ENCODE measurements around the gene CLEC1B.
"Not testable (repeated sequence)": the region's sequence is repeated elsewhere in the genome, so short reads cannot be mapped to it uniquely, and the experiment has no call there.

Gene CLEC1B

DNA sequence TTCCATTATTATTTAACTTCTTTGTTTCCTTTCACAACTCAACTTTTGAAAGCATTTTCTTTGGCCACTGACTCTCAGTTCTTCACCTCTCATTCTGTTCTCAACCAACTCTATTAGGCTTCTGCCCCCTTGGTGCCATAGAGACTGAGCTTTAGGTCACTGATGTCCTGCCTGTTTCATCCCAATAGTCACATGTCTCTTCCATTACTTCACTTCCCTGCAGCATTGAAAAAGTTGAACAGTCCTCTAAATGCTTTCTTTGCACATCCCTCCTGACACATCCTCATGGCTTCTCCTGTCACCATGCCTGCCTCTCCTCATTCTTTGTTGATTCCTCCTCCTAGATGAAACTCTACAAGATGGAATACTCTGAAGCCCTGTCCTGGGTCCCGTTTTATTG lies 25.0 kb downstream of the CLEC1B start:
- DNase-seq, result no peak

DNA sequence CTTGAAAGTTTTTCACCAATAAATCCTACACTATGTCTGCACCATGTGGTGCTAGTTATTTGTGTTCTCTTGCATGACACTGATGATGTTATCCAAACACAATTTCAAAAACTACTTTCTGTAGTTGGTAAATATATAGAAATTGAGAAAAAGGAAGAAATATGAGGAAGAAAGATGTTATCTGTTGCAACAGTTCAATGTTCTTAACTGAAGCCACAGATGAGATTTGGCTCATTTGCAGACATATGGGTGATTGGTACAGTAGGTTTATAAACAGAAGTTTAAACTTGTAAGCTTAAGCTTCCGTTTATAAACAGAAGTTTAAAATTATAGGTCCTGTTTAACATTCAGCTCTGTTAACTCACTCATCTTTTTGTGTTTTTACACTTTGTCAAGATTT lies 27.7 kb downstream of the CLEC1B start, which contains the start of gene CLEC12A:
Gene CLEC12A (plus strand): TSS at position 229 of the 400 bp plus-strand sequence. CDS start 188 bp downstream, outside the sequence.
- DNase-seq, result no peak

DNA sequence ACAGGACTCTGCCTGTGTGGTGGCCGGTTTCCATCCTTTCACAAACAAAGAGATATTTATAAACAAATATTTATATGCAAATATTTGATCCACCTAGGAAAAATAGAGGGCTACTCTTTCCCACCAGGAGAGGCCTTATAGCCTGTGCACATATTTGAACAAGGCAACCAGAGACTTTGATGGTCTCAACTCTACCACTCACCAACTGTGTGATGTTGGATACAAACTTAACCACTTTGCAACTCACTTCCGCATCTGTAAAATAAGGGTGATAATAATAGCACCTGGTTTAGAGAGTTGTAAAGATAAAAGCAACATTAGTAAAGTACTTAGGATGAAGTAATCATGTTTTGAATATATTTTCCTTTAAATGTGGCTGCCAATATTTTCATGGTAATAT lies 29.2 kb downstream of the CLEC1B start:
- no peak for DNase-seq

DNA sequence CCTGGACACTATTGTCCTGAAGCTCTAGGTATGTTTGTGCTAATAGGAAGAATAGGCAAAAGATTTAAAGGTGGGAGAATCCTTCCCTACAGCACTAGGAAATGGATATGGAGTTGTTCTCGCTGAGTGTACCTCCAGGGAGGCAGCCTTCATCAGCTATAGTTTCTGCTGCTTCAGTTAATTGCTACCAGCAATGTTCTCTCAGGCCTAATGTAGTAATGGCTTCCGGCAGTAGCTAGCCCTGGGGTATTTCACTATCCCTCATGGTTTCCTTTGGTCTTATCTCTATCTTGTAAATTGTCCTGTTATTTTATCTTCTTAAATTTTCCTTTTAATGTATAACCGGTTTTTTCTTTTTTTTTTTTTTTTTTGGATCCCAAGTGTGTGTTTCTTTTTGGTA lies 37.0 kb downstream of the CLEC1B start:
- no peak for DNase-seq

DNA sequence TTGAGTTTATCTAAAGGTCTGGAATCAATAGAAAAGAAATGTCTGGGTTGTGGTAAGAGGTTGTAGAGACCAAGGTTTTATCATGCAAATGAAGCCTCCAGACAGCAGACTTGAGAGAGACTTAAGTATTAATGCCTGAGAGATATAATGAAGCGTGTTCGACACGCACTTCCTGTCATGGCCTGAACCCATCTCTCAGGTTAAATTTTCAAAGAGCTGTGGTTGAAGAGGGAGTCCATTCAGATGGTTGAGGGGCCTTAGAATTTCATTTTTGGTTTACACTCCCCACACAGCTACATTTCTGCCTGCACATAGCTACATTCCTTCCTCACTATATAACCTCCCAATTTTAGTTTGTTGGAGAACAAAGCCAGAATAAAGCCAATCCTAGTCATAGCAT lies 37.8 kb downstream of the CLEC1B start:
- DNase-seq, result no peak

DNA sequence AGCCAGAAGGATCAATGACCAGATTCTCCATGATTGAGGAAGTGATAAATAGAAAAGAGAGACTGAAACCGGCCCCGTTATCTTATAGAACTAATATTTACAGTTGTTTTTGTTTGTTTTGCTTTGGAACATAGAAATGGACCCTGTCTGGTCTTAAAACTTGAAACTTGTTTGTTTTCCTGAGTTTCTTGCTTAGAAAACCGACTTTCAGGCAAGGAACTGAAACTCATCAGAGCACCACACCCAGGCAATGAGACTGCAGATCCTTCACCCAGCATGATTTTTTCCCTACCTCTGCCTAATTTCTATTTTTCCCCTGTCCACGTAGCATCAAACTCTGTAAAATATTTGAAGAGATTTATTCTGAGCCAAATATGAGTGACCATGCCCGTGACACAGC lies 38.3 kb downstream of the CLEC1B start:
- DNase-seq, result no peak

DNA sequence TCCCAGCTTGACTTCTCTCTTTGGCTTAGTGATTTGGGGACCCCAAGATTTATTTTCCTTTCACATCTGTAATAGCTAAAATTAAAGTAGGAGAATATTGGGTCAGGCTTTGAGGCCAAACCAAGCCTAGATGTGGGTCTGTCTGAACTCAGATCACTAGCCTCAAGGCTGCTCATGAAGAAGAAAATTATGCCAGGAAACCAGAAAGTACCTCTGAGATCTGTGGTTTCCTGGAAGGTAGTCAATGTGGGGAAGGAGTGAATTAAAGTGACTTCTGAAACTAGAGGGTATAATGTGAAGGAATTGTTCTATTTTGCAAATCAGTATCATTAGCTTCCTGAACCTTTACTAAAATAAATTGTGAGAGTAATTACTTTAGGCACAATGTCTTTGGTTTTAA lies 41.1 kb downstream of the CLEC1B start:
- DNase-seq, result no peak

DNA sequence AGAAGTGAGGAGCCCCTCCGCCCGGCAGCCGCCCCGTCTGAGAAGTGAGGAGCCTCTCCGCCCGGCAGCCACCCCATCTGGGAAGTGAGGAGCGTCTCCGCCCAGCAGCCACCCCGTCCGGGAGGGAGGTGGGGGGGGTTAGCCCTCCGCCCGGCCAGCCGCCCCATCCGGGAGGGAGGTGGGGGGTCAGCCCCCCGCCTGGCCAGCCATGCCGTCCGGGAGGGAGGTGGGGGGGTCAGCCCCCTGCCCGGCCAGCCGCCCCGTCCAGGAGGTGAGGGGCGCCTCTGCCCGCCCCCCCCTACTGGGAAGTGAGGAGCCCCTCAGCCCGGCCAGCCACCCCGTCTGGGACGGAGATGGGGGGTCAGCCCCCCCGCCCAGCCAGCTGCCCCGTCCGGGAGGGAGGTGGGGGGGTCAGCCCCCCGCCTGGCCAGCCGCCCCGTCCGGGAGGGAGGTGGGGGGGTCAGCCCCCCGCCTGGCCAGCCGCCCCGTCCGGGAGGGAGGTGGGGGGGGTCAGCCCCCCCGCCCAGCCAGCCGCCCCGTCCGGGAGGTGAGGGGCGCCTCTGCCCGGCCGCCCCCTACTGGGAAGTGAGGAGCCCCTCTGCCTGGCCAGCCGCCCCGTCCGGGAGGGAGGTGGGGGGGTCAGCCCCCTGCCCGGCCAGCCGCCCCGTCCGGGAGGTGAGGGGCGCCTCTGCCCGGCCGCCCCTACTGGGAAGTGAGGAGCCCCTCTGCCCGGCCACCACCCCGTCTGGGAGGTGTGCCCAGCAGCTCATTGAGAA lies 45.8 kb downstream of the CLEC1B start:
- DNase-seq, result not testable (repeated sequence)

DNA sequence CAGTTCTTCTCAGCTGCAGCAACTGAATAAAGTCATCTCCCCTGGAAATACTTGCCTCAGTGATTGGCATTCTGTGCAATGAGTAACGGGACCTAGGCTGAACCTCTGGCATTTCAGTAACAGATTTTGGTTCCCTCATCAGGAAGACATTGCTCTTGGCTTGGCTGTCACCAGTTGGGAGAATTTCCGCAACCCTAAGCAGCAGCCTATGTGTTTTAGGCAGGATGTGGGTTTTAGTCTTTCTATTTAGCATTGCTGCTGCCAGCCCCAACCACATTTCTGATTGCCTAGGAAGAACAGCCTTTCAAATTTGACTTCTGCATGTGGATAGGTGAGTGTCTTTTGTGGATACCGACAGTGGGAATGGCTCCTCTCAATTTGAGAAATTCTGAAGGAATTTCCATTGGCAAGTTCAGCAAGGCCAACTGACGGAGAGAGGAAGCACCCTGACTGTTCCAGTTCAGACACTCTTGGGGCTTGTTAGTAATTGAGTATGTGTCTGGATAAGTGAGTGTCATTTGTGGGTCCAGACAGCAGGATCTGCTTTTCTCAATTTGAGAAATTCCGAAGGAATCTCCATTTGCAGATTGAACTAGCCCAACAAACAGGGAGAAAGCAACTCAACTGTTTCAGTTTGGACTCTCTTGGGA lies 47.8 kb downstream of the CLEC1B start:
- DNase-seq, result no peak

DNA sequence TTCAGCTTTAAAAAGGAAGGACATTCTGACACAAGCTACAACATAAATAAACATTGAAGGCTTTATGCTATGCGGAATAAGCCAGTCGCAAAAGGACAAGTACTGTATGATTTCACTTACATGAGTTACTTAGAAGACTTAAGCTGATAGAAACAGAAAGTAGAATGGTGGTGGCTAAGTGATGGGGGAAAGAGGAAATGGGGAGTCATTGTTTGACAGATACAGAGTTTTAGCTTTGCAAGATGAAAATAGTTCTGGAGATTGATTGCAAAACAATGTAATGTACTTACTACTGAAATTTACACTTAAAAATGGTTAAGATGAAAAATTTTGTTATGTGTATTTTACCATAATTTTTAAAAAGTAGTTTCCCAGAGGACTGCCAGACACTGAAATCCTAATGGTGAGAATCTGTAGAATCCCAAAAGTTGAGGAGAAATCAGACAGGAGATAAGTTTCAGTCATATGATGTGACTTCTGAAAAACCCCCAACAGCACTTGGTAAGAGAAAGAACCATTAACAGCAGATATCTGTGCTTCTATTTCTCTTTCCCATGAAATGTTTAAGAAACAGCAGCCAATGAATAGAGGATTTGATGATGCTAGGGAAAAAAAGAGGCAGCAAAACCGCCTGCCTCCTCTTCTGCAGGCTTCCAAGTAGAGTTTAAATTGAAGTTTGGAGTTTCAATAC lies 50.2 kb downstream of the CLEC1B start:
- no peak for DNase-seq

DNA sequence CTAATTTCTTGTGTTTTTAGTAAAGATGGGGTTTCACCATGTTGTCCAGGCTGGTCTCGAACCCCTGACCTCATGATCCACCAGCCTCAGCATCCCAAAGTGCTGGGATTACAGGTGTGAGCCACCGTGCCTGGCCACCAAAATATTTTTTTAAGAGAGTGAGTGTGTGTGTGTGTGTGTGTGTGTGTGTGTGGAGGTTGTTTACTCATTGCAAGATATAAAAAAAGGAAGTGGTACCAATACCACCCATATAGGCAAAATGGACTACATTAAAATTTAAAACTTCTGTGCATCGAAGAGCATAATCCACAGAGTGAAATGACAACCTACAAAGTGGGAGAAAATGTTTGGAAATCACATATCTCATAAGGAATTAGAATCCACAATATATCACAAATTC lies 51.2 kb downstream of the CLEC1B start:
- no peak for DNase-seq

DNA sequence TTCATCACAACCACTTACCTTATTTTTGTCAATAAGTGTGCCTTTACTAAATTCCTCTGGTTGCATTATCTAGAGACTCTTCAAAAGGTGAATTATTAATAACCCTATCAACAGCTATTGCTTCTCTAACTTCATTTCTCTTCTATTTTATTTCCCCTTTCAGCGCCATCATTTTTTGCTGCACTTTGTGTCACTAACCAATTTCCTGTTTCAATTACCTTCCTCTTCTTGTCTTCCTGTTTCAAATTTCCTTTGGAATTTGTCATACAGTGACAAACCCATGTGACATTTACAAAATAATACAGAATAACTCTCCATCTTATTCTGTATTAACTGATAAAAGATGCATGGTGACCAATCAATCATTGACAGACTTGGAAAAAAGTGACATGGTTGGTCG lies 54.5 kb downstream of the CLEC1B start:
- DNase-seq, result no peak

DNA sequence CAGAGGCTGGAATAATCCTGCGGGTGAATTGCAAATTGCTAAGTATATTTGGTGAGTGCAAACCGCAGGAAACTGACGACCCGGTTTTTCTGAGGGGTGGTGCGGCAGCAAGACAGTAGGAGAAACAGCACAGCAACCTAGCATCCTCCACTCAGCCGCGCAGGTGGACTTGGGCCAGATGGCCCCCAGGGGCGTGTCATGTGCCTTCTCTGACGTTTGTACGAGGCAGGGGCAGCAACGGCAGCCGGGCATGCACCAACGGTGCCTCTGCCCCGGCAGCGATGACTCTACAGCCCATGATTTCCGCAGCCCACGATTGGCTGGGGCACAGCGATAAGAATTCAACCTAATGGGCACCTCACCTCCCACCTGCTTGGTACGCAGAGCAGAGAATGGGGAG lies 55.7 kb downstream of the CLEC1B start:
- peak in 6 of 14 donors; percentile 2 to 50 (median 12) for DNase-seq

All from C1 segment of cervical spinal cord (tissue), 14 donors.